SU-DHL-6 (cell line): ENCODE results near the gene RAE1.

Experiments
- CTCF ChIP-seq: fragments of 200-600 bp; sonication (generic); IDR thresholded peaks from one replicate; pipeline ENCODE4 v1.5.1; 2017; ENCODE audit warnings: antibody characterized with exemption, mild to moderate bottlenecking, low read length, moderate library complexity; ENCODE audit not compliant: insufficient read depth, poor library complexity, severe bottlenecking
- EZH2phosphoT487 ChIP-seq: fragments of 200-600 bp; sonication (generic), shearing (Covaris generic); conservative IDR thresholded peaks from 2 replicates; pipeline ENCODE4 v1.6.1; 2018; ENCODE audit warnings: mild to moderate bottlenecking, antibody characterized with exemption, low read length, moderate library complexity, mixed read lengths

GRCh38 chr20:57400231-57400701, 49.2 kb downstream of the RAE1 start:
- peak; percentile 17 for TF ChIP-seq CTCF
- no peak for TF ChIP-seq EZH2phosphoT487
